ENCODE data around the gene PKDREJ.

GRCh38 chr22:46224044-46224897 is 38.9 kb downstream of the PKDREJ start:
- TF ChIP-seq CTCF (IDR thresholded peaks at IDR 0.05 in 4 of 5, conservative IDR thresholded peaks at IDR 0.05 in 1 of 5) (no peak), POLR2A (IDR thresholded peaks at IDR 0.05) (no peak)
